PC-3 (cell line): ENCODE measurements around the gene DBNDD2. TPM values are rescaled to one million over a fixed set of nuclear protein-coding genes. Genes with fewer than 3 reads are reported as not detected.

Experiments
- ATAC-seq: fragments of 200-7000 bp; cut with Tn5 transposase; 2 replicates; pipeline ENCODE4 v1.9.1; 2020; ENCODE audit warnings: mild to moderate bottlenecking, moderate library complexity
- BruUV-seq: library from RNA; stranded (reverse); fragments of 400-500 nt; replicated peaks from 2 replicates; lab custom pipeline; 2021; lab: Mats Ljungman, UMichigan
- CTCF ChIA-PET: fragments of 300-600 bp; sonication (Branson Sonifier 250); formaldehyde crosslinking; loops from one replicate; lab custom pipeline; 2022; ENCODE audit warnings: antibody characterized with exemption; lab: Charles Lee
- POLR2A ChIA-PET: fragments of 300-600 bp; sonication (Branson Sonifier 250); formaldehyde crosslinking; loops from one replicate; lab custom pipeline; 2022; ENCODE audit warnings: antibody characterized with exemption; ENCODE audit not compliant: unreplicated experiment; lab: Charles Lee
- DNase-seq: peaks from one replicate; pipeline ENCODE4 v3.0.0-alpha.2; 2015
- H2AFZ ChIP-seq: fragments of 300-600 bp; sonication (generic); 2 replicates; pipeline ENCODE4 v1.6.0; 2016; ENCODE audit warnings: antibody characterized with exemption, low read length
- H3F3A ChIP-seq: fragments of 300-600 bp; sonication (generic); one replicate; pipeline ENCODE4 v1.6.0; 2017; ENCODE audit warnings: antibody characterized with exemption, low read length, control low read depth, mild to moderate bottlenecking; ENCODE audit not compliant: unreplicated experiment
- H3K27ac ChIP-seq: fragments of 300-600 bp; sonication (generic); 2 replicates; pipeline ENCODE4 v1.5.1; 2016; ENCODE audit warnings: mild to moderate bottlenecking, low read length
- H3K27me3 ChIP-seq: fragments of 300-600 bp; sonication (generic); 2 replicates; pipeline ENCODE4 v1.6.1; 2016; ENCODE audit warnings: low read length, mixed read lengths
- H3K36me3 ChIP-seq: fragments of 300-600 bp; sonication (generic); 2 replicates; pipeline ENCODE4 v1.6.1; 2016; ENCODE audit warnings: low read depth, mixed run types, low read length, mixed read lengths
- H3K4me1 ChIP-seq: fragments of 300-600 bp; sonication (generic); 2 replicates; pipeline ENCODE4 v1.5.1; 2016; ENCODE audit warnings: low read length; ENCODE audit not compliant: insufficient read depth
- H3K4me2 ChIP-seq: fragments of 300-600 bp; sonication (generic); 2 replicates; pipeline ENCODE4 v1.6.0; 2016; ENCODE audit warnings: low read length
- H3K4me3 ChIP-seq: fragments of 300-600 bp; sonication (generic); 2 replicates; pipeline ENCODE4 v1.5.1; 2016; ENCODE audit warnings: mild to moderate bottlenecking, low read length, mixed read lengths
- H3K79me2 ChIP-seq: fragments of 300-600 bp; sonication (generic); 2 replicates; pipeline ENCODE4 v1.6.1; 2017; ENCODE audit warnings: low read length, mixed read lengths
- H3K9ac ChIP-seq: fragments of 300-600 bp; sonication (generic); 2 replicates; pipeline ENCODE4 v1.6.0; 2016; ENCODE audit warnings: mild to moderate bottlenecking, low read length
- H3K9me2 ChIP-seq: fragments of 300-600 bp; sonication (generic); replicated peaks from 2 replicates; pipeline ENCODE4 v1.6.1; 2016; ENCODE audit warnings: mixed run types, low read length, mixed read lengths
- H3K9me3 ChIP-seq: fragments of 300-600 bp; sonication (generic); 2 replicates; pipeline ENCODE4 v1.6.1; 2016; ENCODE audit warnings: low read length, mixed read lengths
- H4K20me1 ChIP-seq: fragments of 300-600 bp; sonication (generic); 2 replicates; pipeline ENCODE4 v1.6.1; 2016; ENCODE audit warnings: low read length, mixed read lengths
- CTCF ChIP-seq: fragments of 300-600 bp; sonication (generic); conservative IDR thresholded peaks from 2 replicates; pipeline ENCODE4 v1.5.1; 2017; ENCODE audit warnings: antibody characterized with exemption, low read depth, mild to moderate bottlenecking, low read length
- EZH2 ChIP-seq: fragments of 300-600 bp; sonication (generic); IDR thresholded peaks from one replicate; pipeline ENCODE4 v1.6.1; 2017; ENCODE audit warnings: antibody characterized with exemption, mild to moderate bottlenecking, low read length; ENCODE audit not compliant: unreplicated experiment
- EZH2phosphoT487 ChIP-seq: fragments of 300-600 bp; sonication (generic); IDR thresholded peaks from 2 replicates; pipeline ENCODE4 v1.6.1; 2018; ENCODE audit warnings: mild to moderate bottlenecking, antibody characterized with exemption, low read length, borderline replicate concordance
- intact Hi-C: fragments of 100-400 bp; cut with micrococcal nuclease; formaldehyde crosslinking; loops from 2 replicates; pipeline ENCODE4 v1.9.0; 2023
- total RNA-seq: library from RNA; depleted of rRNA; stranded (reverse); fragments of >200 nt; gene quantifications from 2 replicates; pipeline ENCODE4 v1.2.3, GENCODE V29; 2014

Gene DBNDD2
- total RNA-seq, 1 experiment from 2014 or later: 8.5 TPM

DNA sequence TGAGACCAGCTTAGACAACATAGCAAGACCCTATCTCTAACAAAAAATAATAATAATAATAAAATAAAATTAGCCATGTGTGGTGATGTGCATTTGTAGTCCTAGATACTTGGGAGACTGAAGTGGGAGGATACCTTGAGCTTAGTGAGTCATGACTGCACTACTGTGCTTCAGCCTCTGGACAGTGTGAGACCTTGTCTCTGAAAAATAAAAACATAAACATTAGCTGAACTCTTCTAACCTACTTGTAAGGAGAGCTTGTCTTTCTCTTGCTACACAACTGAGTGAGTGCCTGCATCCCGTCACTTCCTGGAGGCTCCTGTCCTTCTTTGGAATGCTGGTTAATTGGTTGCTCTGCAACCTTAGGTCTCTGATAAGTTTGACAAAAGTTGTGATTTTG is 5.1 kb upstream of the DBNDD2 start:
- Histone ChIP-seq H3K4me1 (peaks cover 8% of the 10 kb centered on the region; the same call in 1 of the 2 replicates), H3K9me2 (no peaks in the 10 kb centered on the region), H2AFZ (no peak overlapping the region), H3K4me3 (no peak overlapping the region), H3K36me3 (peaks cover 19% of the 10 kb centered on the region; the same call in 1 of the 2 replicates), H3F3A (no peaks in the 10 kb centered on the region), H3K9ac (no peak overlapping the region), H3K27ac (no peak overlapping the region), H3K9me3 (peaks cover 20% of the 10 kb centered on the region), H3K27me3 (no peaks in the 10 kb centered on the region), H3K79me2 (no peaks in the 10 kb centered on the region), H4K20me1 (no peaks in the 10 kb centered on the region), H3K4me2 (no peak overlapping the region)
- CTCF ChIA-PET: interaction anchor here (0.5 kb wide), 2 partner anchors 30 to 40 kb away, joined by 3 to 5 read pairs; partner anchors contain the start of gene SYS1
- no peak for TF ChIP-seq EZH2phosphoT487
- no peak for TF ChIP-seq CTCF
- POLR2A ChIA-PET: no interaction called here
- peak; percentile 28 for DNase-seq
- BruUV-seq: no TSS peak
- ATAC-seq: no peak
- intact Hi-C loops: no loop called here

DNA sequence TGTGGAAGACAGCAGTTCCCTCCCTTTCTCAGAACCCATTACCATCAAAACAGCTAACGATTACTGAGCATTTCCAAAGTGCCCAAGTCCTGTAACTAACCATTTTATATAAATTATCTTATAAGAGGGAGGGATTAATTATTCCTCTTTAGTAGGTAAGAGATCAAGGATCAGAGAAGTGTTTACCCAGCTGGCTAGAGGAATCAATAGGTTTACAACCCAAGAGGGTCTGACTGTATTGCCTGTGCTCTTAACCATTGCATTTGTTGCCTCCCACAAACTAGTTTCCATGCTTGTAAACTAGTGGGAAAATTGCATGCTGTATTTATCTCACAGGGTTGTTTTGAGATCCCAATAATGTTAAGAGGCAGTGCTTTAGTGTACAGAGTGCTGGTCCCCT is 3.7 kb upstream of the DBNDD2 start:
- Histone ChIP-seq H3K79me2 (no peaks in the 10 kb centered on the region), H3K9me3 (peaks cover 11% of the 10 kb centered on the region; the same call in 1 of the 2 replicates), H3K4me1 (peaks cover 8% of the 10 kb centered on the region; the same call in 1 of the 2 replicates), H3K27ac (no peak overlapping the region), H3F3A (no peaks in the 10 kb centered on the region), H2AFZ (no peak overlapping the region), H3K27me3 (no peaks in the 10 kb centered on the region), H3K9me2 (no peaks in the 10 kb centered on the region), H4K20me1 (no peaks in the 10 kb centered on the region), H3K4me2 (no peak overlapping the region), H3K9ac (no peak overlapping the region), H3K4me3 (no peak overlapping the region), H3K36me3 (peaks cover 18% of the 10 kb centered on the region; the same call in 1 of the 2 replicates)
- intact Hi-C loops: no loop called here
- ATAC-seq (no peak), DNase-seq (no peak)
- ChIA-PET POLR2A (interaction anchor here (0.6 kb wide), 1 partner anchor 60 kb away, joined by 4 read pairs; no protein-coding TSS in a partner anchor), CTCF (no interaction called here)
- no TSS peak for BruUV-seq
- TF ChIP-seq EZH2phosphoT487: no peak
- no peak for TF ChIP-seq EZH2
- TF ChIP-seq CTCF: no peak

- CTCF ChIA-PET: interaction anchor here (0.9 kb wide), 1 partner anchor 39 kb away, joined by 4 read pairs; no protein-coding TSS in a partner anchor
- intact Hi-C loops: no loop called here
These were observed 2.4 kb upstream of the DBNDD2 start for GRCh38 chr20:45405571-45406259.

More at GRCh38 chr20:45405571-45406259, 2.4 kb upstream of the DBNDD2 start:
- Histone ChIP-seq H3K4me1 (peaks cover 14% of the 10 kb centered on the region), H3K36me3 (peaks cover 6% of the 10 kb centered on the region; the same call in 1 of the 2 replicates), H3K9me2 (no peaks in the 10 kb centered on the region), H4K20me1 (no peaks in the 10 kb centered on the region), H2AFZ (peak overlapping the region; percentile 93), H3K4me2 (peak overlapping the region; percentile 99), H3K27ac (peak overlapping the region; percentile 30), H3F3A (no peaks in the 10 kb centered on the region), H3K79me2 (no peaks in the 10 kb centered on the region), H3K9ac (peak overlapping the region; percentile 80), H3K9me3 (peaks cover 3% of the 10 kb centered on the region; the same call in 1 of the 2 replicates), H3K27me3 (no peaks in the 10 kb centered on the region), H3K4me3 (peak overlapping the region; percentile 88)
- POLR2A ChIA-PET: interaction anchor here (0.6 kb wide), 1 partner anchor 958 kb away, joined by 5 read pairs; no protein-coding TSS in a partner anchor
- DNase-seq (peak; percentile 71), ATAC-seq (peak; percentile 74)
- TF ChIP-seq CTCF: no peak
- TF ChIP-seq EZH2phosphoT487: no peak
- no peak for TF ChIP-seq EZH2
- BruUV-seq: TSS peak; percentile 42
